WERI-Rb-1 (cell line): ENCODE data around the gene DRD4.

Experiments used
- DNase-seq: peaks from one replicate; pipeline ENCODE4 v3.0.0-alpha.2; 2020
- H3K27ac ChIP-seq: fragments of 250-450 bp; sonication (Bioruptor Pico); 2 replicates; pipeline ENCODE4 v1.5.1; 2020; ENCODE audit warnings: mild to moderate bottlenecking, moderate library complexity
- H3K27me3 ChIP-seq: fragments of 250-450 bp; sonication (Bioruptor Pico); 2 replicates; pipeline ENCODE4 v1.5.1; 2021; ENCODE audit warnings: mild to moderate bottlenecking, low read depth, moderate library complexity; ENCODE audit not compliant: insufficient read depth, severe bottlenecking
- H3K36me3 ChIP-seq: fragments of 250-450 bp; sonication (Bioruptor Pico); 2 replicates; pipeline ENCODE4 v1.5.1; 2020; ENCODE audit warnings: mild to moderate bottlenecking, moderate library complexity
- H3K4me3 ChIP-seq: 2 replicates; pipeline ENCODE4 v1.5.1; 2011; ENCODE audit warnings: low read depth, mild to moderate bottlenecking, control low read depth, low read length
- H3K9me3 ChIP-seq: fragments of 250-450 bp; sonication (Bioruptor Pico); 2 replicates; pipeline ENCODE4 v1.5.1; 2021; ENCODE audit warnings: mild to moderate bottlenecking, moderate library complexity; ENCODE audit not compliant: severe bottlenecking
- CTCF ChIP-seq: IDR thresholded peaks from 2 replicates; pipeline ENCODE4 v1.5.1; 2011; ENCODE audit warnings: low read depth, mild to moderate bottlenecking, control low read depth, inconsistent platforms, low read length

Gene DRD4

DNA sequence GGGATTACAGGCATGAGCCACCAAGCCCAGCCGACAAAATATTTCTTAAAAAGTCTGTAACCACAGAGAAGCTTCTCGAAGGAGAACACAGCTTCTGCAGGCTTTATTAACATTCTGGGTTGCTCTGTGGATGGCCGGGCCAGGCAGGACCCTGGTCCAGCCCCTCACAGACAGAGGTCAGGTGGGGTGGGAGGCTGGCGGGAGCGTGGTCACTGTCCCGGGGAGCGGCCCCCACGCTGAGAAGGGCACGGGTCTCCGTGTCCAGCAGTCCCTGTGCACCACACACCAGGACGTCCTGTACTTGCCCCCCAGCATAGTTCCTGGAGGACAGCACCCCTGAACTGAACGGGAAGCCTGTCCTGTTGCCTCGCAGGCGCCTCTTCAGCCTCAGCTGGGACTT is 19.4 kb downstream of the DRD4 start:
- DNase-seq, result no peak
- Histone ChIP-seq H3K27me3 (no peaks in the 10 kb centered on the region), H3K36me3 (peaks cover 61% of the 10 kb centered on the region), H3K4me3 (no peak overlapping the region), H3K27ac (no peak overlapping the region), H3K9me3 (no peaks in the 10 kb centered on the region)
- TF ChIP-seq CTCF, result no peak

DNA sequence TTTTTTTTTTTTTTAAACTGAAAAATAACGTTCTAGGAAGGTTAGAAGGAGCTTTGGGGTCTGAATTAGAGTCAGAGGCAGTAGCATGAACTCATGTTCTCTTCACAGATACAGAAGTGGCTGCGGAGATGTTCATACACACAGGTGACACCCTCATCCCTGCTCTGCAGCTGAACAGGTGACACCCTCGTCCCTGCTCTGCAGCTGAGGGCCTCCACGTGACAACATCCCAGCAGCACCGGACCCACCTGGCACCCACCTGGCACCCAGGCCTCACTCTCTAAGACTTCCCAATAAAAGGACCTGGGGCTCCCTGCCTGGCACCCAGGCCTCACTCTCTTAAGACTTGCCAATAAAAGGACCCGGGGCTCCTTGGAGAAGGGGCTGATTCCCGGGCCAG is 19.8 kb downstream of the DRD4 start:
- no peak for TF ChIP-seq CTCF
- no peak for DNase-seq
- Histone ChIP-seq H3K27ac (no peak overlapping the region), H3K36me3 (peaks cover 57% of the 10 kb centered on the region), H3K27me3 (no peaks in the 10 kb centered on the region), H3K4me3 (no peak overlapping the region), H3K9me3 (no peaks in the 10 kb centered on the region)

DNA sequence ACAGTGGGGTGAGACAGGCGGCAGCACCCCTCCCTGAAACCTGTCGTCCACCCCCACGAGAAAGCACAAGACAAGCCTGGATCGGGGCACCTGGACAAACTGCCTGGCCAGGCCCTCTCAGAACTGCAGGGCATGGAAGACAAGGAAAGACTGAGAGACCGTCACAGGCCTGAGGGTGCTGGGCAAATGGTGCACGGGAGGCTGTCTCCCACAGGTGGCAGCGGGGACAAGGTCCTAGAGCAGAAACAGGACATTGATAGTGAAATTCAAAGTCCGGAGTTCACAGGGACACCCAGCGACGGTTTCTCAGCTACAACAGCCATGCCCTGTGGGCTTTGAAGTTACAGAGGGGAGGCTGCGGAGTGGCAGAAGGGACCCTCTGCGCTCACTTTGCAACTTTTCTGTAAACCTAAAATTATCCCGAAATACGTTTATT is 20.6 kb downstream of the DRD4 start:
- Histone ChIP-seq H3K27ac (no peak overlapping the region), H3K36me3 (peaks cover 55% of the 10 kb centered on the region), H3K4me3 (no peak overlapping the region), H3K27me3 (no peaks in the 10 kb centered on the region), H3K9me3 (no peaks in the 10 kb centered on the region)
- DNase-seq, result no peak
- no peak for TF ChIP-seq CTCF

- no peak for TF ChIP-seq CTCF
- Histone ChIP-seq H3K4me3 (no peak overlapping the region), H3K36me3 (peaks cover 62% of the 10 kb centered on the region), H3K27ac (0 out of 2 replicates have a peak overlapping the region, but pooled peaks have one; percentile 7), H3K27me3 (no peaks in the 10 kb centered on the region), H3K9me3 (no peaks in the 10 kb centered on the region)
- DNase-seq, result no peak
Measured at GRCh38 chr11:659532-660085, 22.5 kb downstream of the DRD4 start.

GRCh38 chr11:660281-660680 is 23.2 kb downstream of the DRD4 start:
- H3K9me3 ChIP-seq, result no peaks in the 10 kb centered on the region
- H3K27me3 ChIP-seq, result no peaks in the 10 kb centered on the region
- H3K36me3 ChIP-seq, result peaks cover 58% of the 10 kb centered on the region
- DNase-seq, result no peak
- H3K4me3 ChIP-seq, result no peak overlapping the region
- no peak overlapping the region for H3K27ac ChIP-seq
- no peak for TF ChIP-seq CTCF

DNA sequence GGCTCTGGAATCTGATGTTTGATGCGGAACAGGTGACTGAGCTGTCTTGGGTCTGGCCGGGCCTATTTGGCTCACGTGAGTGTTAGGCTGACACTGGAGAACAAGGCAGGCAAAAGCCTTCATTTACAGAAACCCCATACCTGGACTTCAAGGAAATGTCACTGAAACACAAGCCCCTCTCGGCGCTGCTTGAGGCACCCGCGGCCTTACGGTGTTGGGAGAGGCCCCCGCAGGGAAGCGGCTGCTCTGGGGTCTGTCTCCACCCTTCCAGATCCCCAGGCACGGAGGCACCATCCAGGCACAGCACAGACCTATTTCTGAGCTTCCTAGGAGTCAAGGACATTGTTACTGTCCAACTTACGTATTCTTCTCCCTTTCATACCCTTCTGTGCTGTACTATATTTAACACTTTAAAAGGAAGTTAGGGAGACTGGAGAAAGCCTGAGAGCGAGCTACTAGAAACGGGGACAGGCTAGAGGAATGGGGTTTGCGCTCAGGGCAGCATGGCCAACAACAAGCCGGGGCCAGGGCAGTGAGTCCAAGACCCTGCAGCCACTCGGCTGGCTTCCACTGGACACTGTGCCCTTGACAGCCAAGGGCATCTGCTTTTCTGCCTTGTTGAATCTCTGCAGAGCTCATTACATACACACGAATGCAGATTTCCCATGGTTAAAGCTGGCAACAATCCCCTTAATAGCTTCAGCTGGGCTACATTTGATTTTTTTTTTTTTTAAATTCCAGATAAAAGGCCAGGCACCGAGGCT is 23.8 kb downstream of the DRD4 start:
- no peak for DNase-seq
- Histone ChIP-seq H3K4me3 (no peak overlapping the region), H3K27ac (no peak overlapping the region), H3K36me3 (peaks cover 63% of the 10 kb centered on the region), H3K27me3 (no peaks in the 10 kb centered on the region), H3K9me3 (no peaks in the 10 kb centered on the region)
- TF ChIP-seq CTCF, result no peak
